Spleen (tissue), 7 donors: ENCODE results near the gene MYO16.

ENCODE experiments used
- POLR2A ChIP-seq, 3 donors: fragments of 450-650 bp; IDR thresholded peaks; one replicate each; pipeline ENCODE4 v1.5.1; 2017; ENCODE audit warnings: antibody characterized with exemption in 3 of 3, mild to moderate bottlenecking in 1 of 3
- POLR2AphosphoS5 ChIP-seq, 3 donors: sonication (generic); formaldehyde crosslinking; IDR thresholded peaks; one replicate each; pipeline ENCODE4 v1.5.1; 2017; ENCODE audit warnings: antibody characterized with exemption in 3 of 3
- TF ChIP-seq, protein P1 (sequence below), 11 experiments: fragments of 200-600 bp in 7 of 11; fragments of 450-650 bp in 4 of 11; sonication (generic) in 4 of 11; IDR thresholded peaks in 8 of 11; conservative IDR thresholded peaks in 3 of 11; 1 replicate in 7 of 11; 2 replicates in 4 of 11; pipeline versions ENCODE4 v1.4.0 to v1.8.0; 2016 to 2021; ENCODE audit warnings: antibody characterized with exemption in 11 of 11, inconsistent platforms in 4 of 11, mild to moderate bottlenecking in 1 of 11
- donor health status: DM: no; HTN: no; CAD: no; lungs with moderate emphysema.
- donor health status: DM: no; HTN: no; CAD: no.
- donor health status: DM: no; HTN: no; CAD: no.

DNA sequence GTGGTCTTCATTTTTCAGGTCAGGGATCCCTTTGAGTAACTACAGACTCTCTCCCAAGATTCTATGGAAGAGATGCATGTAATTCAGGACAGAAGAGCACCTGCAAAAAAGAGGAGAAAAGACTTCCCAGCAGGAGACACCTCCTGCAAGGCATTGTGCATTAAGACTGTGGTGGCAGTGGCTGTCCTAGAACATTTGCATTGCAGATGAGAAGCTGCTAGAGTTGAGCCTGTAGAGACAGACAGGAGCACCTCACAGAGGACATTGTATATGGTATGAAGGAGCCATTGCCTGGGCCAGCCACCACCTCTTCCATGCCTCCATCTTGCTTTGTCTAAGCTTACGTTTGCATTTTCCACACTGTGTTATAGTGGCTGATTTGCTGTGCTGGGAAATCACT lies 11.2 kb upstream of the MYO16 start:
- TF ChIP-seq POLR2AphosphoS5 (IDR thresholded peaks at IDR 0.05), result no peak
- TF ChIP-seq, protein P1, sequence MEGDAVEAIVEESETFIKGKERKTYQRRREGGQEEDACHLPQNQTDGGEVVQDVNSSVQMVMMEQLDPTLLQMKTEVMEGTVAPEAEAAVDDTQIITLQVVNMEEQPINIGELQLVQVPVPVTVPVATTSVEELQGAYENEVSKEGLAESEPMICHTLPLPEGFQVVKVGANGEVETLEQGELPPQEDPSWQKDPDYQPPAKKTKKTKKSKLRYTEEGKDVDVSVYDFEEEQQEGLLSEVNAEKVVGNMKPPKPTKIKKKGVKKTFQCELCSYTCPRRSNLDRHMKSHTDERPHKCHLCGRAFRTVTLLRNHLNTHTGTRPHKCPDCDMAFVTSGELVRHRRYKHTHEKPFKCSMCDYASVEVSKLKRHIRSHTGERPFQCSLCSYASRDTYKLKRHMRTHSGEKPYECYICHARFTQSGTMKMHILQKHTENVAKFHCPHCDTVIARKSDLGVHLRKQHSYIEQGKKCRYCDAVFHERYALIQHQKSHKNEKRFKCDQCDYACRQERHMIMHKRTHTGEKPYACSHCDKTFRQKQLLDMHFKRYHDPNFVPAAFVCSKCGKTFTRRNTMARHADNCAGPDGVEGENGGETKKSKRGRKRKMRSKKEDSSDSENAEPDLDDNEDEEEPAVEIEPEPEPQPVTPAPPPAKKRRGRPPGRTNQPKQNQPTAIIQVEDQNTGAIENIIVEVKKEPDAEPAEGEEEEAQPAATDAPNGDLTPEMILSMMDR (IDR thresholded peaks at IDR 0.05 in 8 of 11, conservative IDR thresholded peaks at IDR 0.05 in 3 of 11), result no peak
- TF ChIP-seq POLR2A (IDR thresholded peaks at IDR 0.05), result no peak
